ENCODE data around the gene DOCK4. TPM values are rescaled to one million over a fixed set of nuclear protein-coding genes. Genes with fewer than 3 reads are reported as not detected.
"Not testable (repeated sequence)": the region's sequence is repeated elsewhere in the genome, so short reads cannot be mapped to it uniquely, and the experiment has no call there.

Gene DOCK4
- total RNA-seq, 1 donor from 2014 or later = 60.3 TPM

GRCh38 chr7:111927353-111928019, 278.7 kb downstream of the DOCK4 start:
- Mint-ChIP-seq H3K4me1 (ENCODE audit: low read depth, unreplicated experiment) (no peaks in the 10 kb centered on the region), H3K27ac (ENCODE audit: unreplicated experiment) (no peak overlapping the region), H3K9me3 (ENCODE audit: unreplicated experiment) (no peaks in the 10 kb centered on the region), H3K36me3 (ENCODE audit: unreplicated experiment) (no peaks in the 10 kb centered on the region), H3K27me3 (ENCODE audit: unreplicated experiment) (no peaks in the 10 kb centered on the region), H3K4me3 (ENCODE audit: unreplicated experiment) (no peak overlapping the region)
- no peak for TF ChIP-seq CTCF (IDR thresholded peaks at IDR 0.05; ENCODE audit: partially characterized antibody, unreplicated experiment)
- no peak for DNase-seq

- Mint-ChIP-seq H3K4me3 (ENCODE audit: unreplicated experiment) (no peak overlapping the region), H3K27ac (ENCODE audit: unreplicated experiment) (no peak overlapping the region), H3K9me3 (ENCODE audit: unreplicated experiment) (no peaks in the 10 kb centered on the region), H3K36me3 (ENCODE audit: unreplicated experiment) (no peaks in the 10 kb centered on the region), H3K4me1 (ENCODE audit: low read depth, unreplicated experiment) (peaks cover 17% of the 10 kb centered on the region), H3K27me3 (ENCODE audit: unreplicated experiment) (peaks cover 3% of the 10 kb centered on the region)
- DNase-seq = no peak
- no peak for TF ChIP-seq CTCF (IDR thresholded peaks at IDR 0.05; ENCODE audit: partially characterized antibody, unreplicated experiment)
Observed at GRCh38 chr7:111920329-111920728, 285.9 kb downstream of the DOCK4 start.

GRCh38 chr7:111919631-111920179, 286.5 kb downstream of the DOCK4 start:
- no peak for TF ChIP-seq CTCF (IDR thresholded peaks at IDR 0.05; ENCODE audit: partially characterized antibody, unreplicated experiment)
- H3K4me1 Mint-ChIP-seq (ENCODE audit: low read depth, unreplicated experiment) = peaks cover 17% of the 10 kb centered on the region
- no peaks in the 10 kb centered on the region for H3K36me3 Mint-ChIP-seq (ENCODE audit: unreplicated experiment)
- no peak overlapping the region for H3K4me3 Mint-ChIP-seq (ENCODE audit: unreplicated experiment)
- peaks cover 3% of the 10 kb centered on the region for H3K27me3 Mint-ChIP-seq (ENCODE audit: unreplicated experiment)
- H3K27ac Mint-ChIP-seq (ENCODE audit: unreplicated experiment) = no peak overlapping the region
- H3K9me3 Mint-ChIP-seq (ENCODE audit: unreplicated experiment) = no peaks in the 10 kb centered on the region
- DNase-seq = no peak

- peak overlapping the region; percentile 2 for H3K27ac Mint-ChIP-seq (ENCODE audit: unreplicated experiment)
- TF ChIP-seq CTCF (IDR thresholded peaks at IDR 0.05; ENCODE audit: partially characterized antibody, unreplicated experiment) = no peak
- DNase-seq = no peak
- H3K36me3 Mint-ChIP-seq (ENCODE audit: unreplicated experiment) = no peaks in the 10 kb centered on the region
- H3K4me1 Mint-ChIP-seq (ENCODE audit: low read depth, unreplicated experiment) = peaks cover 17% of the 10 kb centered on the region
- H3K4me3 Mint-ChIP-seq (ENCODE audit: unreplicated experiment) = no peak overlapping the region
- peaks cover 3% of the 10 kb centered on the region for H3K27me3 Mint-ChIP-seq (ENCODE audit: unreplicated experiment)
- H3K9me3 Mint-ChIP-seq (ENCODE audit: unreplicated experiment) = no peaks in the 10 kb centered on the region
Observed at GRCh38 chr7:111919164-111919563, 287.0 kb downstream of the DOCK4 start.

- Mint-ChIP-seq H3K4me3 (ENCODE audit: unreplicated experiment) (no peak overlapping the region), H3K27me3 (ENCODE audit: unreplicated experiment) (peaks cover 6% of the 10 kb centered on the region), H3K4me1 (ENCODE audit: low read depth, unreplicated experiment) (peaks cover 17% of the 10 kb centered on the region), H3K27ac (ENCODE audit: unreplicated experiment) (no peak overlapping the region), H3K36me3 (ENCODE audit: unreplicated experiment) (no peaks in the 10 kb centered on the region), H3K9me3 (ENCODE audit: unreplicated experiment) (no peaks in the 10 kb centered on the region)
- no peak for DNase-seq
- no peak for TF ChIP-seq CTCF (IDR thresholded peaks at IDR 0.05; ENCODE audit: partially characterized antibody, unreplicated experiment)
Observed at GRCh38 chr7:111918461-111918860, 287.7 kb downstream of the DOCK4 start.

GRCh38 chr7:111917404-111917803, 288.8 kb downstream of the DOCK4 start:
- not testable (repeated sequence) for DNase-seq; H3K36me3 Mint-ChIP-seq (ENCODE audit: unreplicated experiment); H3K27ac Mint-ChIP-seq (ENCODE audit: unreplicated experiment); H3K9me3 Mint-ChIP-seq (ENCODE audit: unreplicated experiment); H3K27me3 Mint-ChIP-seq (ENCODE audit: unreplicated experiment); H3K4me3 Mint-ChIP-seq (ENCODE audit: unreplicated experiment)
- H3K4me1 Mint-ChIP-seq (ENCODE audit: low read depth, unreplicated experiment) = peaks cover 17% of the 10 kb centered on the region
